ENCODE results near the gene KSR2.
A peak's percentile ranks its signal among the peaks of the same experiment; 100 is the strongest.
"Not testable (repeated sequence)": the region's sequence is repeated elsewhere in the genome, so short reads cannot be mapped to it uniquely, and the experiment has no call there.

Gene KSR2

DNA sequence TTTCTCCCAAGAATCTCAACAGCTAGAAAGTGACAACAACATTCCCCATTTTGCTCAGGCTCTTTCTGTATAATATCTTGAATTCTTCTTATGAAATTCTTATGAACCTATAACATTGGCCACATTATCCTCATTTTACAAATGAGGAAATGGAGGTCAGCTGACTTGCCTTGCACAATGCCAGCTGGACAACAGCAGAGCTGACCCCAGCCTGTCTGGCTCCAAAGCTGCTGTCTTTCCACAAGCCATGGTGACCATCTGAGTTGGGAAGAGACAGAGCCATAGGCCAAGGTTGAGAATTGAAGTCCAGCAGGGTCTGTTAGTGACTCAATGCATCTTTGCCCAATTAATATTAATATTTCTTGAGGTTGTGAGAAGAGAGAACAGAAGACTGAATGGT lies 87.3 kb downstream of the KSR2 start:
- TF ChIP-seq CTCF (IDR thresholded peaks at IDR 0.05; ENCODE audit: insufficient read depth, missing control alignments): no peak
- FAIRE-seq: no peak
- DNase-seq (ENCODE audit: insufficient read length, low spot score): no peak

DNA sequence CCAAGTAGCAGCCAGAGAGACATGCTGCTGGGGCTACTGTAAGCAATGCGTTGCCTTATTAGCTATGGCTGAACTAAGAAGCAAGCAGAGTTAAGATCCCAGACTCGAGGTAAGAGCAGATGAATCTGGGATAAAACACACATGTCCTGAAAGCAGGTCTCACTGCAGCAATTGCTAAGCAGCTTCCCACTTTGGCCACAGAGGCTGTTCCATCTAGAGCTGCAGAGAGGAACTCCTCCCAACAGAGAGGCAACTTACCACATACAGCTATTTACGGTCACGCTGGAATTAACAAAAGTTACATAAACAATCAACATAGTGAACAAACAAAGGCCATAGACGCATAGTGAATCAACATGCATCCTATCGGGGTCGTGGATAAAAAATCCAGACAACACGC lies 90.2 kb downstream of the KSR2 start:
- no peak for TF ChIP-seq CTCF (IDR thresholded peaks at IDR 0.05; ENCODE audit: insufficient read depth, missing control alignments)
- DNase-seq (ENCODE audit: insufficient read length, low spot score) (no peak), FAIRE-seq (no peak)

- no peak for TF ChIP-seq CTCF (IDR thresholded peaks at IDR 0.05; ENCODE audit: insufficient read depth, missing control alignments)
- DNase-seq (ENCODE audit: insufficient read length, low spot score) (no peak), FAIRE-seq (no peak)
Measured at GRCh38 chr12:117876436-117876816, 92.4 kb downstream of the KSR2 start.

DNA sequence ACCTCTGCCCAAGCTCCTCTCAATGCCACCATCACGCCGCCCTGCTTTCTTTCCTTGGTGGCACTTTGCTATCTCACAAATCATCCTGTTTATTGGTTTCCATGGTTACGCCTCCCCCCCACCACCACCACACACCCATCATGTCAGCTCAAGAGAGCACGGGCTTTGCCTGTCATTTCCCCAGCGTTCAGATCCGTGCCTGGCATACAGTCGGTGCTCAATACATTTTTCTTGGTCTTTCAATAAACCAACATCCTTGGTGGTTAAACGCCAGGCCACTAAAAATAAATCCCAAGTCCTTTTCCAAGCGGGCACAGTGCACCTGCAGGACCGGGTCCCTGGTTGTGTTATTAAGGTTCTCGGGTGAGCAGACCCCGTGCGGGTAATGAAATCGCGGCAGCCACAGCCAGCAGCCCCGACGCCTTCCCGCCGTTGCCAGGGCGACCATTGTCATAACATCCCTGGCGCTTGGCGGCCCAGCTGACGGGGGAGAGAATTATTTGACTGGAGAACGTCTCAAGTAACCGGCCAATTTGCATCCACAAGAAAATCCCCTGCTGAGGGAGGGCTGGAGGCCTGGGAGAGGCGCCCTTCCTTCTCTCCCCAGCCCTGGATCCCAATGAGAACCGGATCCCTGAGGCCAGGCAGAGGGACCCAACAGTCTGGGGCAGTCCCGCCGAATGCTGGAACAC lies 92.9 kb downstream of the KSR2 start:
- no peak for DNase-seq (ENCODE audit: insufficient read length, low spot score)
- FAIRE-seq: no peak
- TF ChIP-seq CTCF (IDR thresholded peaks at IDR 0.05; ENCODE audit: insufficient read depth, missing control alignments): no peak

DNA sequence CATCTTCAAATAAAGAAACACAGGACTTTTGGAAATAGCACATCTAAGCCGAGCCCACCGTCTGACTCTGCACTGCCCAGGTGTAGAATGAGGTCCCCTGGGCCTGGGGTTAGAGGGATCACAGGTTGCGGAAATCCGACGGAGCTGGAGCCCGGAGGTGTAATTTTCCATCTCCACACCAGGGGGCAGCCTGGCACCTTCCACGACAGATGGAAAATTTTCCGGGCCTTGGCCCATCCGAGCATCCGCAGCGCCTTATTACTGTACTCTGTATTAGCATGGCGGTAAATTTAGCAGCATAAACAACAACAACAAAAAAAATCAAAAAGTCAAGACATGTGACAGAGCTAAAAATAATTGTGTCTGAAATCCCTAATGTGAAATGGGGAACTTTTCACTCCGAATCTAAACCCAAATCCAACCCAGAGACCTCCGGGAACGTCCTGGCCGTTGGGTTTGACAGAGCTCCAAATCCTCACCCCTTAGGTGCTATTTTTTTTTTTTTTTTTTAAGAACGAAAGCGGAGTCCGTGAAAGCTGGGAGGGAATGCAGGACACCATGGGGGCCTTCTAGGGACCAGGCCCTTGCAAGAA lies 93.9 kb downstream of the KSR2 start:
- DNase-seq (ENCODE audit: insufficient read length, low spot score) (peak; percentile 34), FAIRE-seq (no peak)
- TF ChIP-seq CTCF (IDR thresholded peaks at IDR 0.05; ENCODE audit: insufficient read depth, missing control alignments): peak; percentile 83

- DNase-seq (ENCODE audit: insufficient read length, low spot score); FAIRE-seq: not testable (repeated sequence)
Measured at GRCh38 chr12:117874198-117874597, 94.6 kb downstream of the KSR2 start.

DNA sequence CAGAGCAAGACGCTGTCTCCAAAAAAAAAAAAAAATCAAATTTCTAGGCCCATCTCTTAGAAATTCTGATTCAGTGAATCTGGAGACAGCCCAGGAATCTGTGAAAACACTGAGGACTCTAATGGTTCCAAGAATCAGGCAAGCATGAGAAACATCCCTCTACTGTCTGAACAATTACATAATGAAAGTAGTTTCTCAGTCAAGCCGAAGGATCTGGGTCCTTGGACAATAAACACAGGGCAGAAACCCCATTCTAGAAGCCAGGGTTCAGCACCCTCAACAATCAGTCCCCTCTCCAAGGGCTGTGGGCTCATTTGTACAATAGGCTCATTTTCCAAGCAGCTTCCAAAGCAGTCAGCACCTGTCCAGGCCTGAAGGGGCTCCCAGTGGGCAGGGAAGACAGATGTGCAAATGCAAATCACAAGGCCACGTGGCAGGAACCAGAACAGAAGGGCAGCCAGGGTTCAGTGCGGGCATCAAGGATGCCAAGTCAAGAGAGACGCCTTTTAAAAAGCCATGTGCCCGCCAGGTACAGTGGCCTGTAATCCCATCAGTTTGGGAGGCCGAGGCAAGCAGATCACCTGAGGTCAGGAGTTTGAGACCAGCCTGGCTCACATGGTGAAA lies 96.1 kb downstream of the KSR2 start:
- TF ChIP-seq CTCF (IDR thresholded peaks at IDR 0.05; ENCODE audit: insufficient read depth, missing control alignments): no peak
- no peak for FAIRE-seq
- no peak for DNase-seq (ENCODE audit: insufficient read length, low spot score)

Measured in D721Med (cell line).